K562 (cell line): ENCODE data around the gene DGCR2. TPM values are rescaled to one million over a fixed set of nuclear protein-coding genes. Genes with fewer than 3 reads are reported as not detected.

Source experiments
- ATAC-seq: fragments of 200-7000 bp; cut with Tn5 transposase; 3 replicates; pipeline ENCODE4 v1.9.1; 2020; ENCODE audit warnings: moderate library complexity
- BruUV-seq: library from RNA; stranded (reverse); fragments of 400-500 nt; replicated peaks from 2 replicates; lab custom pipeline; 2021; lab: Mats Ljungman, UMichigan
- CTCF ChIA-PET: fragments of 300-600 bp; formaldehyde crosslinking; extraction: SDS; loops from one replicate; lab custom pipeline; 2021; ENCODE audit warnings: low intra/inter-chr PET ratio; lab: Yijun Ruan, JAX
- POLR2A ChIA-PET: fragments of 300-600, 350-650 bp; sonication (Branson Sonifier 250); formaldehyde crosslinking; extraction: SDS; loops from one replicate; lab custom pipeline; 2021; ENCODE audit warnings: antibody characterized with exemption, inconsistent platforms; lab: Yijun Ruan, JAX
- DNase-seq, 4 experiments: peaks; one replicate each; pipeline versions ENCODE4 v3.0.0 to v3.0.0-alpha.2; 2011 to 2018; ENCODE audit warnings: low spot score in 3 of 4, mixed read lengths in 3 of 4; ENCODE audit errors: extremely low read depth in 1 of 4
- FAIRE-seq: peaks from 2 replicates; lab custom pipeline; 2011; peaks lifted over from hg19 to GRCh38; lab: Jason Lieb, UNC
- H2AFZ ChIP-seq: 2 replicates; pipeline ENCODE4 v1.6.0; 2011; ENCODE audit warnings: low read depth, low read length, control low read depth, inconsistent platforms
- H3K27ac ChIP-seq: fragments of 200-600 bp; 3 replicates; pipeline ENCODE4 v1.8.0; 2011; ENCODE audit warnings: low read depth, mild to moderate bottlenecking, control low read depth, inconsistent platforms, low read length, moderate library complexity, mixed read lengths; ENCODE audit errors: extremely low read depth
- H3K27me3 ChIP-seq, 2 experiments: fragments of 300-600 bp in 1 of 2; 2 replicates in 1 of 2; 3 replicates in 1 of 2; pipeline versions ENCODE4 v1.6.0 to v1.8.0; 2011; ENCODE audit warnings: inconsistent platforms in 2 of 2, low read length in 2 of 2, mild to moderate bottlenecking in 1 of 2, mixed read lengths in 1 of 2, moderate library complexity in 1 of 2; ENCODE audit not compliant: control insufficient read depth in 2 of 2, insufficient read depth in 2 of 2
- H3K36me3 ChIP-seq: fragments of 300-600 bp; 3 replicates; pipeline ENCODE4 v1.8.0; 2011; ENCODE audit warnings: mild to moderate bottlenecking, low read length, inconsistent platforms; ENCODE audit not compliant: control insufficient read depth, insufficient read depth
- H3K4me1 ChIP-seq, 2 experiments: fragments of 200-600 bp in 1 of 2; replicated peaks in 1 of 2; 2 replicates in 1 of 2; 3 replicates in 1 of 2; pipeline versions ENCODE4 v1.5.1 to v1.8.0; 2011; ENCODE audit warnings: inconsistent platforms in 2 of 2, low read length in 2 of 2, mild to moderate bottlenecking in 1 of 2, mixed read lengths in 1 of 2, moderate library complexity in 1 of 2; ENCODE audit not compliant: control insufficient read depth in 2 of 2, insufficient read depth in 2 of 2
- H3K4me2 ChIP-seq: 2 replicates; pipeline ENCODE4 v1.6.1; 2011; ENCODE audit warnings: low read length, control low read depth, inconsistent platforms, mixed read lengths; ENCODE audit not compliant: insufficient read depth
- H3K4me3 ChIP-seq: fragments of 200-600 bp; sonication (generic), shearing (Covaris generic); 2 replicates; pipeline ENCODE4 v1.5.1; 2016; ENCODE audit warnings: control low read depth, inconsistent platforms
- H3K79me2 ChIP-seq: fragments of 200-600 bp; 3 replicates; pipeline ENCODE4 v1.8.0; 2011; ENCODE audit warnings: low read length, inconsistent platforms; ENCODE audit not compliant: control insufficient read depth, insufficient read depth
- H3K9ac ChIP-seq, 2 experiments: 2 replicates each; pipeline versions ENCODE4 v1.6.0 to v1.6.1; 2011; ENCODE audit warnings: low read depth in 2 of 2, low read length in 2 of 2, control low read depth in 1 of 2, inconsistent platforms in 1 of 2, mild to moderate bottlenecking in 1 of 2, mixed read lengths in 1 of 2; ENCODE audit not compliant: insufficient read depth in 1 of 2
- H3K9me1 ChIP-seq: one replicate; pipeline ENCODE4 v1.6.0; 2011; ENCODE audit warnings: inconsistent platforms, mild to moderate bottlenecking, low read length, moderate library complexity; ENCODE audit not compliant: control insufficient read depth, insufficient read depth
- H3K9me3 ChIP-seq: replicated peaks from 2 replicates; pipeline ENCODE4 v1.5.1; 2011; ENCODE audit warnings: low read depth, low read length, inconsistent platforms; ENCODE audit not compliant: control insufficient read depth, insufficient read depth
- H4K20me1 ChIP-seq: replicated peaks from 2 replicates; pipeline ENCODE4 v1.6.1; 2011; ENCODE audit warnings: low read length, inconsistent platforms, mixed read lengths; ENCODE audit not compliant: control insufficient read depth, insufficient read depth
- CBFA2T2 ChIP-seq: fragments of 450-650 bp; conservative IDR thresholded peaks from 2 replicates; pipeline ENCODE4 v1.6.1; 2017; ENCODE audit warnings: mild to moderate bottlenecking
- FOXA3 ChIP-seq, 2 experiments: fragments of 450-650 bp in 1 of 2; sonication (generic) in 1 of 2; formaldehyde crosslinking; IDR thresholded peaks in 1 of 2; conservative IDR thresholded peaks in 1 of 2; 2 replicates each; pipeline versions ENCODE4 v1.4.0 to v1.8.0; 2020 to 2022; ENCODE audit warnings: mild to moderate bottlenecking in 2 of 2, missing genetic modification reagents in 1 of 2
- HCFC1 ChIP-seq: IDR thresholded peaks from 2 replicates; pipeline ENCODE4 v1.6.1; 2012; ENCODE audit warnings: low read depth, low read length, improper control_type of control experiment
- HINFP ChIP-seq: fragments of 450-650 bp; conservative IDR thresholded peaks from 2 replicates; pipeline ENCODE4 v1.6.1; 2016; ENCODE audit warnings: missing genetic modification characterization, low read depth, mild to moderate bottlenecking, control low read depth, missing compliant biosample characterization
- HLTF ChIP-seq: fragments of 450-650 bp; IDR thresholded peaks from 2 replicates; pipeline ENCODE4 v1.6.1; 2016
- HNRNPUL1 ChIP-seq: fragments of 200-400 bp; formaldehyde crosslinking; IDR thresholded peaks from 2 replicates; pipeline ENCODE4 v1.6.1; 2017; ENCODE audit warnings: low read length
- MCM3 ChIP-seq: fragments of 450-650 bp; IDR thresholded peaks from 2 replicates; pipeline ENCODE4 v1.6.1; 2016
- RAD51 ChIP-seq: fragments of 450-650 bp; IDR thresholded peaks from 2 replicates; pipeline ENCODE4 v1.7.1; 2016; ENCODE audit warnings: low read depth, mild to moderate bottlenecking, borderline replicate concordance
- TBP ChIP-seq: optimal IDR thresholded peaks from 2 replicates; pipeline ENCODE3; 2011; ENCODE audit warnings: low read depth, low read length, improper control_type of control experiment
- TOE1 ChIP-seq, 2 experiments: fragments of 450-650 bp in 1 of 2; sonication (generic) in 1 of 2; formaldehyde crosslinking in 1 of 2; IDR thresholded peaks; 2 replicates each; pipeline versions ENCODE4 v1.7.1 to v1.8.0; 2016 to 2022; ENCODE audit warnings: borderline replicate concordance in 2 of 2, mild to moderate bottlenecking in 2 of 2, antibody characterized with exemption in 1 of 2, inconsistent platforms in 1 of 2, low read depth in 1 of 2, missing genetic modification reagents in 1 of 2, moderate library complexity in 1 of 2
- ZNF589 ChIP-seq: fragments of 200-800 bp; sonication (Bioruptor generic); IDR thresholded peaks from 2 replicates; pipeline ENCODE4 v1.6.1; 2016; ENCODE audit warnings: low read depth, missing genetic modification characterization, missing compliant biosample characterization
- ZNF639 ChIP-seq, 2 experiments: fragments of 200-800 bp in 1 of 2; sonication (Bioruptor generic) in 1 of 2; sonication (generic) in 1 of 2; formaldehyde crosslinking in 1 of 2; IDR thresholded peaks in 1 of 2; conservative IDR thresholded peaks in 1 of 2; 2 replicates each; pipeline versions ENCODE4 v1.5.0 to v1.6.1; 2016 to 2020; ENCODE audit warnings: missing compliant biosample characterization in 1 of 2, missing genetic modification characterization in 1 of 2, missing genetic modification reagents in 1 of 2
- ZNF707 ChIP-seq: fragments of 250-450 bp; sonication (Bioruptor Pico); conservative IDR thresholded peaks from 2 replicates; pipeline ENCODE4 v1.8.0; 2022; ENCODE audit warnings: inconsistent platforms, mild to moderate bottlenecking, moderate library complexity
- ZNF778 ChIP-seq: fragments of 450-650 bp; formaldehyde crosslinking; IDR thresholded peaks from 2 replicates; pipeline ENCODE4 v1.4.0; 2020; ENCODE audit warnings: mild to moderate bottlenecking, moderate library complexity
- WGBS: fragments of 100-300 bp; shearing (Covaris generic); methylation state at CpG from one replicate; pipeline ENCODE4 v1.1.6; 2016; ENCODE audit warnings: low coverage, mixed read lengths; ENCODE audit not compliant: insufficient coverage; ENCODE audit errors: missing lambda C conversion rate; 5-methylcytosine and 5-hydroxymethylcytosine counted together
- in situ Hi-C: fragments of 300-500 bp; cut with MboI; formaldehyde crosslinking; loops from 4 replicates; pipeline ENCODE4 v1.15.0; 2018; ENCODE audit warnings: inconsistent platforms, mixed read lengths
- intact Hi-C: fragments of 100-400 bp; cut with micrococcal nuclease; formaldehyde crosslinking; loops from 2 replicates; pipeline ENCODE4 v1.14.2; 2022
- polyA plus RNA-seq, 8 experiments: library from polyadenylated mRNA; depleted of rRNA in 4 of 8; stranded (reverse) in 5 of 8; unstranded in 3 of 8; fragments of >200 nt; fragmentation: Nextera tagmentation in 2 of 8; fragmentation: Illumina TruSeq in 1 of 8; extraction: Ambion mirVana in 2 of 8; extraction: Trizol in 1 of 8; gene quantifications; 2 replicates each; pipeline versions ENCODE4 v1.2.1 to v1.2.3, GENCODE V29; 2011 to 2014; ENCODE audit warnings: inconsistent platforms in 1 of 8, missing spikeins in 1 of 8
- total RNA-seq, 7 experiments: library from RNA; depleted of rRNA in 6 of 7; stranded (reverse); fragments of >200 nt in 6 of 7; fragmentation: Illumina TruSeq in 2 of 7; extraction: Trizol in 2 of 7; gene quantifications; 2 replicates each; pipeline versions ENCODE4 v1.2.1 to v1.2.3, GENCODE V29; 2011 to 2021; ENCODE audit warnings: low replicate concordance in 1 of 7
- TF ChIP-seq, protein P1 (sequence below): fragments of 450-650 bp; formaldehyde crosslinking; IDR thresholded peaks from 2 replicates; pipeline ENCODE4 v1.4.0; 2020; ENCODE audit warnings: mild to moderate bottlenecking, mixed read lengths

DGCR2 gene
- total and polyA plus RNA-seq, 9 of the 15 experiments (the other 6 are each of a cell fraction or from before 2014, with no cell fraction given), result 0.69 to 101 (median 56.4) TPM

- Histone ChIP-seq H3K36me3 (no peaks in the 10 kb centered on the region), H3K27ac (no peak overlapping the region), H2AFZ (no peak overlapping the region), H3K4me3 (no peak overlapping the region), H3K4me1 (peaks cover 0 to 22% of the 10 kb centered on the region in 2 experiments; a peak in 2 of 5 replicates), H3K4me2 (no peak overlapping the region), H4K20me1 (no peaks in the 10 kb centered on the region), H3K9ac (no peak overlapping the region), H3K27me3 (peaks cover 44 to 69% of the 10 kb centered on the region in 2 experiments), H3K9me1 (no peaks in the 10 kb centered on the region), H3K79me2 (no peaks in the 10 kb centered on the region), H3K9me3 (no peaks in the 10 kb centered on the region)
- DNase-seq, result no peak
- WGBS, result 2% methylated on average over 11 of the region's 11 CpGs
- peak; percentile 24 for ATAC-seq
- ChIA-PET POLR2A (interaction anchor here (0.7 to 6.8 kb wide), 11 partner anchors 8 to 241 kb away, joined by 3 to 64 read pairs (median 4); partner anchors contain the start of gene ESS2), CTCF (no interaction called here)
- in situ Hi-C loops (no loop called here), intact Hi-C loops (no loop called here)
- peak; percentile 52 for FAIRE-seq
- no TSS peak for BruUV-seq
- TF ChIP-seq TBP (peak; percentile 18), ZNF778 (CRISPR knock-in tag) (no peak), ZNF707 (CRISPR knock-in tag) (peak; percentile 96), ZNF589 (no peak), ZNF639 (CRISPR knock-in tag; conservative IDR thresholded peaks at IDR 0.05 in 1 of 2, IDR thresholded peaks at IDR 0.05 in 1 of 2) (peak in 1 of 2 experiments; percentile 17; a peak in 1 of 4 replicates), MCM3 (0 out of 2 replicates have a peak, but pooled peaks have one; percentile 60), HINFP (no peak), TOE1 (IDR thresholded peaks at IDR 0.05; ENCODE audit: borderline replicate concordance) (peak; percentile 71), TOE1 (CRISPR knock-in tag; IDR thresholded peaks at IDR 0.05; ENCODE audit: borderline replicate concordance, low read depth) (peak; percentile 63; the same call in 1 of the 2 replicates), RAD51 (peak; percentile 30; the same call in 1 of the 2 replicates), HLTF (no peak), FOXA3 (CRISPR knock-in tag; conservative IDR thresholded peaks at IDR 0.05 in 1 of 2, IDR thresholded peaks at IDR 0.05 in 1 of 2) (no peak), HNRNPUL1 (0 out of 2 replicates have a peak, but pooled peaks have one; percentile 14), CBFA2T2 (peak; percentile 28; the same call in 1 of the 2 replicates), HCFC1 (peak; percentile 9; the same call in 1 of the 2 replicates)
- TF ChIP-seq, protein P1, sequence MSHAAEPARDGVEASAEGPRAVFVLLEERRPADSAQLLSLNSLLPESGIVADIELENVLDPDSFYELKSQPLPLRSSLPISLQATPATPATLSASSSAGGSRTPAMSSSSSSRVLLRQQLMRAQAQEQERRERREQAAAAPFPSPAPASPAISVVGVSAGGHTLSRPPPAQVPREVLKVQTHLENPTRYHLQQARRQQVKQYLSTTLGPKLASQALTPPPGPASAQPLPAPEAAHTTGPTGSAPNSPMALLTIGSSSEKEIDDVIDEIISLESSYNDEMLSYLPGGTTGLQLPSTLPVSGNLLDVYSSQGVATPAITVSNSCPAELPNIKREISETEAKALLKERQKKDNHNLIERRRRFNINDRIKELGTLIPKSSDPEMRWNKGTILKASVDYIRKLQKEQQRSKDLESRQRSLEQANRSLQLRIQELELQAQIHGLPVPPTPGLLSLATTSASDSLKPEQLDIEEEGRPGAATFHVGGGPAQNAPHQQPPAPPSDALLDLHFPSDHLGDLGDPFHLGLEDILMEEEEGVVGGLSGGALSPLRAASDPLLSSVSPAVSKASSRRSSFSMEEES, result peak; percentile 84
Measured at GRCh38 chr22:19152942-19153883, 31.0 kb upstream of the DGCR2 start.
